HepG2 (cell line): ENCODE results near the gene LYPD6. TPM values are rescaled to one million over a fixed set of nuclear protein-coding genes. Genes with fewer than 3 reads are reported as not detected.

Experiments
- ATAC-seq: fragments of 200-7000 bp; cut with Tn5 transposase; 3 replicates; pipeline ENCODE4 v1.9.1; 2020; ENCODE audit warnings: mild to moderate bottlenecking, moderate library complexity
- BruUV-seq: library from RNA; stranded (reverse); fragments of 400-500 nt; replicated peaks from 2 replicates; lab custom pipeline; 2021; lab: Mats Ljungman, UMichigan
- CTCF ChIA-PET: fragments of 300-600 bp; formaldehyde crosslinking; extraction: SDS; loops from one replicate; lab custom pipeline; 2021; ENCODE audit warnings: low total read pairs, inconsistent platforms, low intra/inter-chr PET ratio; lab: Yijun Ruan, JAX
- POLR2A ChIA-PET: fragments of 350-600 bp; sonication (Branson Sonifier 250); formaldehyde crosslinking; loops from one replicate; lab custom pipeline; 2020; ENCODE audit warnings: antibody characterized with exemption, inconsistent platforms; lab: Yijun Ruan, JAX
- DNase-seq: peaks from one replicate; pipeline ENCODE4 v3.0.0-alpha.2; 2015; ENCODE audit warnings: low spot score
- FAIRE-seq: peaks from 3 replicates; lab custom pipeline; 2011; peaks lifted over from hg19 to GRCh38; lab: Jason Lieb, UNC
- H2AFZ ChIP-seq: one replicate; pipeline ENCODE4 v1.6.1; 2011; ENCODE audit warnings: low read length, inconsistent platforms
- H3K27ac ChIP-seq: fragments of 300-600 bp; 3 replicates; pipeline ENCODE4 v1.8.0; 2011; ENCODE audit warnings: mixed run types, mild to moderate bottlenecking, mixed read lengths, low read length, inconsistent platforms; ENCODE audit not compliant: insufficient read depth; ENCODE audit errors: extremely low read length
- H3K27me3 ChIP-seq, 2 experiments: fragments of 200-600 bp in 1 of 2; 2 replicates in 1 of 2; 3 replicates in 1 of 2; pipeline versions ENCODE4 v1.6.0 to v1.8.0; 2011; ENCODE audit warnings: low read length in 2 of 2, mild to moderate bottlenecking in 2 of 2, moderate library complexity in 2 of 2, inconsistent platforms in 1 of 2; ENCODE audit not compliant: insufficient read depth in 2 of 2, control insufficient read depth in 1 of 2
- H3K36me3 ChIP-seq, 2 experiments: fragments of 200-600 bp in 1 of 2; replicated peaks in 1 of 2; 2 replicates in 1 of 2; 3 replicates in 1 of 2; pipeline versions ENCODE4 v1.5.1 to v1.8.0; 2011; ENCODE audit warnings: low read length in 2 of 2, inconsistent platforms in 1 of 2; ENCODE audit not compliant: insufficient read depth in 2 of 2, control insufficient read depth in 1 of 2
- H3K4me1 ChIP-seq: 2 replicates; pipeline ENCODE4 v1.5.1; 2012; ENCODE audit warnings: low read length, inconsistent platforms; ENCODE audit not compliant: insufficient read depth
- H3K4me2 ChIP-seq: 2 replicates; pipeline ENCODE4 v1.6.0; 2011; ENCODE audit warnings: low read depth, low read length, inconsistent platforms
- H3K4me3 ChIP-seq, 3 experiments: fragments of 200-600 bp in 1 of 3; sonication (generic), shearing (Covaris generic) in 1 of 3; replicated peaks in 1 of 3; 2 replicates each; pipeline ENCODE4 v1.5.1; 2011 to 2016; ENCODE audit warnings: low read length in 3 of 3, inconsistent platforms in 2 of 3, low read depth in 2 of 3, mild to moderate bottlenecking in 2 of 3, control low read depth in 1 of 3, mixed read lengths in 1 of 3; ENCODE audit not compliant: insufficient read depth in 1 of 3
- H3K79me2 ChIP-seq: one replicate; pipeline ENCODE4 v1.6.1; 2011; ENCODE audit warnings: low read length, inconsistent platforms; ENCODE audit not compliant: insufficient read depth
- H3K9ac ChIP-seq: 2 replicates; pipeline ENCODE4 v1.6.0; 2011; ENCODE audit warnings: mild to moderate bottlenecking, low read depth, low read length, inconsistent platforms; ENCODE audit not compliant: insufficient read depth
- H3K9me3 ChIP-seq: 2 replicates; pipeline ENCODE4 v1.5.1; 2012; ENCODE audit warnings: mild to moderate bottlenecking, low read length
- H4K20me1 ChIP-seq: 2 replicates; pipeline ENCODE4 v1.6.0; 2011; ENCODE audit warnings: inconsistent platforms, mild to moderate bottlenecking, low read length, moderate library complexity; ENCODE audit not compliant: insufficient read depth
- HINFP ChIP-seq: sonication (generic); formaldehyde crosslinking; IDR thresholded peaks from 2 replicates; pipeline ENCODE4 v1.4.0; 2020; ENCODE audit warnings: low read depth, mild to moderate bottlenecking, missing genetic modification reagents
- IRF1 ChIP-seq: sonication (generic); formaldehyde crosslinking; IDR thresholded peaks from 2 replicates; pipeline ENCODE4 v1.4.0; 2020; ENCODE audit warnings: low read depth, mild to moderate bottlenecking, missing genetic modification reagents
- JUND ChIP-seq: sonication (generic); formaldehyde crosslinking; IDR thresholded peaks from 2 replicates; pipeline ENCODE4 v1.8.0; 2022; ENCODE audit warnings: mild to moderate bottlenecking, missing genetic modification reagents
- SCMH1 ChIP-seq: sonication (generic); formaldehyde crosslinking; IDR thresholded peaks from 2 replicates; pipeline ENCODE4 v1.9.0; 2021; ENCODE audit warnings: missing genetic modification reagents, mild to moderate bottlenecking, borderline replicate concordance
- TP53 ChIP-seq: sonication (generic); formaldehyde crosslinking; conservative IDR thresholded peaks from 2 replicates; pipeline ENCODE4 v1.4.0; 2020; ENCODE audit warnings: missing genetic modification reagents
- ZNF577 ChIP-seq: sonication (generic); formaldehyde crosslinking; IDR thresholded peaks from 2 replicates; pipeline ENCODE4 v1.4.0; 2020; ENCODE audit warnings: mild to moderate bottlenecking, low read depth, missing genetic modification reagents, borderline replicate concordance
- WGBS: methylation state at CpG from one replicate; pipeline ENCODE4 v1.1.6; 2017; ENCODE audit warnings: low lambda C conversion rate; 5-methylcytosine and 5-hydroxymethylcytosine counted together
- in situ Hi-C: cut with HindIII; loops from 2 replicates; pipeline ENCODE4 v1.10.0; 2017; ENCODE audit warnings: low pct_unique_long_range_greater_than_20kb; ENCODE audit not compliant: extremely low pct_ligation_motif_present
- intact Hi-C: fragments of 100-400 bp; cut with micrococcal nuclease; formaldehyde crosslinking; loops from one replicate; pipeline ENCODE4 v1.10.0; 2022; ENCODE audit not compliant: unreplicated experiment
- polyA plus RNA-seq, 8 experiments: library from polyadenylated mRNA; depleted of rRNA in 3 of 8; stranded (reverse) in 7 of 8; unstranded in 1 of 8; fragments of >200 nt; fragmentation: Illumina TruSeq in 4 of 8; extraction: Trizol in 4 of 8; gene quantifications; 2 replicates each; pipeline versions ENCODE4 v1.2.1 to v1.2.3, GENCODE V29; 2011 to 2016; ENCODE audit warnings: low read depth in 4 of 8, missing spikeins in 1 of 8, mixed read lengths in 1 of 8; ENCODE audit not compliant: insufficient read depth in 1 of 8
- total RNA-seq, 5 experiments: library from RNA; depleted of rRNA; stranded (reverse); fragments of >200 nt; fragmentation: Illumina TruSeq; extraction: Trizol; gene quantifications; 2 replicates each; pipeline ENCODE4 v1.2.3, GENCODE V29; 2016; ENCODE audit warnings: low read depth in 1 of 5
- TF ChIP-seq, protein P1 (sequence below): sonication (generic); formaldehyde crosslinking; IDR thresholded peaks from 2 replicates; pipeline ENCODE4 v1.4.0; 2020; ENCODE audit warnings: missing genetic modification reagents, borderline replicate concordance
- TF ChIP-seq, protein P2 (sequence below): sonication (generic); formaldehyde crosslinking; IDR thresholded peaks from 2 replicates; pipeline ENCODE4; 2020; ENCODE audit warnings: missing genetic modification reagents, mild to moderate bottlenecking, borderline replicate concordance
- TF ChIP-seq, protein P3 (sequence below): sonication (generic); formaldehyde crosslinking; conservative IDR thresholded peaks from 2 replicates; pipeline ENCODE4 v1.4.0; 2020; ENCODE audit warnings: missing genetic modification reagents

Gene LYPD6
- total and polyA plus RNA-seq, 2 of the 13 experiments (the other 11 are each of a cell fraction or from before 2014, with no cell fraction given): 0.01 to 0.07 TPM

DNA sequence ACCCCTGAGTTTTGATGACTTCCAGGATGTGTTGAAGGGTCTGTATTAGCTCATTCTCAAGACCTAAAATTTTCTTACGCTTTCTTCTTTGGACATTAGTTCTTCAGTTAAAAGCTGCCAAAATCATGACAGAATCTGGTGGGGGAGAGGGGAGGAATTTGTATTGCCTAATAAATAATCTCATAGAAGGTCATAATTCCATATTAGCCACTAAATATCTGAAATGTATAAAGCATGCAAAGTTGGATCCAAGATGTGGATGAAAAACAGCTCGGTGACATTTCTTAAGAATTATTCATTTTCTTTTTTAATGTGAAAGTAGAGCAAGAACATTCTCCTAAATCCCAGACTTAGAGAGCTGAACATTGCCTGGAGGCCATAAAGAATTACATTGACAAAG, 137.0 kb downstream of the LYPD6 start:
- Histone ChIP-seq H3K4me1 (no peaks in the 10 kb centered on the region), H3K27me3 (no peaks in the 10 kb centered on the region), H4K20me1 (no peaks in the 10 kb centered on the region), H3K36me3 (no peaks in the 10 kb centered on the region), H3K9me3 (peaks cover 4% of the 10 kb centered on the region; the same call in 1 of the 2 replicates), H3K4me2 (no peak overlapping the region), H2AFZ (no peak overlapping the region), H3K4me3 (no peak overlapping the region), H3K9ac (no peak overlapping the region), H3K27ac (no peak overlapping the region), H3K79me2 (no peaks in the 10 kb centered on the region)
- ATAC-seq (no peak), FAIRE-seq (no peak), DNase-seq (no peak)
- in situ Hi-C loops (no loop called here), intact Hi-C loops (no loop called here)
- WGBS: 51% methylated on average over 2 of the region's 2 CpGs
- BruUV-seq: no TSS peak
- POLR2A ChIA-PET: no interaction called here
- CTCF ChIA-PET: no interaction called here
- TF ChIP-seq JUND (CRISPR knock-in tag): no peak
- TF ChIP-seq HINFP (CRISPR knock-in tag): no peak
- no peak for TF ChIP-seq IRF1 (CRISPR knock-in tag)
- TF ChIP-seq, protein P1, sequence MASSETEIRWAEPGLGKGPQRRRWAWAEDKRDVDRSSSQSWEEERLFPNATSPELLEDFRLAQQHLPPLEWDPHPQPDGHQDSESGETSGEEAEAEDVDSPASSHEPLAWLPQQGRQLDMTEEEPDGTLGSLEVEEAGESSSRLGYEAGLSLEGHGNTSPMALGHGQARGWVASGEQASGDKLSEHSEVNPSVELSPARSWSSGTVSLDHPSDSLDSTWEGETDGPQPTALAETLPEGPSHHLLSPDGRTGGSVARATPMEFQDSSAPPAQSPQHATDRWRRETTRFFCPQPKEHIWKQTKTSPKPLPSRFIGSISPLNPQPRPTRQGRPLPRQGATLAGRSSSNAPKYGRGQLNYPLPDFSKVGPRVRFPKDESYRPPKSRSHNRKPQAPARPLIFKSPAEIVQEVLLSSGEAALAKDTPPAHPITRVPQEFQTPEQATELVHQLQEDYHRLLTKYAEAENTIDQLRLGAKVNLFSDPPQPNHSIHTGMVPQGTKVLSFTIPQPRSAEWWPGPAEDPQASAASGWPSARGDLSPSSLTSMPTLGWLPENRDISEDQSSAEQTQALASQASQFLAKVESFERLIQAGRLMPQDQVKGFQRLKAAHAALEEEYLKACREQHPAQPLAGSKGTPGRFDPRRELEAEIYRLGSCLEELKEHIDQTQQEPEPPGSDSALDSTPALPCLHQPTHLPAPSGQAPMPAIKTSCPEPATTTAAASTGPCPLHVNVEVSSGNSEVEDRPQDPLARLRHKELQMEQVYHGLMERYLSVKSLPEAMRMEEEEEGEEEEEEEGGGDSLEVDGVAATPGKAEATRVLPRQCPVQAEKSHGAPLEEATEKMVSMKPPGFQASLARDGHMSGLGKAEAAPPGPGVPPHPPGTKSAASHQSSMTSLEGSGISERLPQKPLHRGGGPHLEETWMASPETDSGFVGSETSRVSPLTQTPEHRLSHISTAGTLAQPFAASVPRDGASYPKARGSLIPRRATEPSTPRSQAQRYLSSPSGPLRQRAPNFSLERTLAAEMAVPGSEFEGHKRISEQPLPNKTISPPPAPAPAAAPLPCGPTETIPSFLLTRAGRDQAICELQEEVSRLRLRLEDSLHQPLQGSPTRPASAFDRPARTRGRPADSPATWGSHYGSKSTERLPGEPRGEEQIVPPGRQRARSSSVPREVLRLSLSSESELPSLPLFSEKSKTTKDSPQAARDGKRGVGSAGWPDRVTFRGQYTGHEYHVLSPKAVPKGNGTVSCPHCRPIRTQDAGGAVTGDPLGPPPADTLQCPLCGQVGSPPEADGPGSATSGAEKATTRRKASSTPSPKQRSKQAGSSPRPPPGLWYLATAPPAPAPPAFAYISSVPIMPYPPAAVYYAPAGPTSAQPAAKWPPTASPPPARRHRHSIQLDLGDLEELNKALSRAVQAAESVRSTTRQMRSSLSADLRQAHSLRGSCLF: no peak
- no peak for TF ChIP-seq SCMH1 (CRISPR knock-in tag)
- no peak for TF ChIP-seq TP53 (CRISPR knock-in tag)
- TF ChIP-seq, protein P2, sequence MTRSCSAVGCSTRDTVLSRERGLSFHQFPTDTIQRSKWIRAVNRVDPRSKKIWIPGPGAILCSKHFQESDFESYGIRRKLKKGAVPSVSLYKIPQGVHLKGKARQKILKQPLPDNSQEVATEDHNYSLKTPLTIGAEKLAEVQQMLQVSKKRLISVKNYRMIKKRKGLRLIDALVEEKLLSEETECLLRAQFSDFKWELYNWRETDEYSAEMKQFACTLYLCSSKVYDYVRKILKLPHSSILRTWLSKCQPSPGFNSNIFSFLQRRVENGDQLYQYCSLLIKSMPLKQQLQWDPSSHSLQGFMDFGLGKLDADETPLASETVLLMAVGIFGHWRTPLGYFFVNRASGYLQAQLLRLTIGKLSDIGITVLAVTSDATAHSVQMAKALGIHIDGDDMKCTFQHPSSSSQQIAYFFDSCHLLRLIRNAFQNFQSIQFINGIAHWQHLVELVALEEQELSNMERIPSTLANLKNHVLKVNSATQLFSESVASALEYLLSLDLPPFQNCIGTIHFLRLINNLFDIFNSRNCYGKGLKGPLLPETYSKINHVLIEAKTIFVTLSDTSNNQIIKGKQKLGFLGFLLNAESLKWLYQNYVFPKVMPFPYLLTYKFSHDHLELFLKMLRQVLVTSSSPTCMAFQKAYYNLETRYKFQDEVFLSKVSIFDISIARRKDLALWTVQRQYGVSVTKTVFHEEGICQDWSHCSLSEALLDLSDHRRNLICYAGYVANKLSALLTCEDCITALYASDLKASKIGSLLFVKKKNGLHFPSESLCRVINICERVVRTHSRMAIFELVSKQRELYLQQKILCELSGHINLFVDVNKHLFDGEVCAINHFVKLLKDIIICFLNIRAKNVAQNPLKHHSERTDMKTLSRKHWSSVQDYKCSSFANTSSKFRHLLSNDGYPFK (CRISPR knock-in tag): no peak
- TF ChIP-seq ZNF577 (CRISPR knock-in tag): no peak
- TF ChIP-seq, protein P3, sequence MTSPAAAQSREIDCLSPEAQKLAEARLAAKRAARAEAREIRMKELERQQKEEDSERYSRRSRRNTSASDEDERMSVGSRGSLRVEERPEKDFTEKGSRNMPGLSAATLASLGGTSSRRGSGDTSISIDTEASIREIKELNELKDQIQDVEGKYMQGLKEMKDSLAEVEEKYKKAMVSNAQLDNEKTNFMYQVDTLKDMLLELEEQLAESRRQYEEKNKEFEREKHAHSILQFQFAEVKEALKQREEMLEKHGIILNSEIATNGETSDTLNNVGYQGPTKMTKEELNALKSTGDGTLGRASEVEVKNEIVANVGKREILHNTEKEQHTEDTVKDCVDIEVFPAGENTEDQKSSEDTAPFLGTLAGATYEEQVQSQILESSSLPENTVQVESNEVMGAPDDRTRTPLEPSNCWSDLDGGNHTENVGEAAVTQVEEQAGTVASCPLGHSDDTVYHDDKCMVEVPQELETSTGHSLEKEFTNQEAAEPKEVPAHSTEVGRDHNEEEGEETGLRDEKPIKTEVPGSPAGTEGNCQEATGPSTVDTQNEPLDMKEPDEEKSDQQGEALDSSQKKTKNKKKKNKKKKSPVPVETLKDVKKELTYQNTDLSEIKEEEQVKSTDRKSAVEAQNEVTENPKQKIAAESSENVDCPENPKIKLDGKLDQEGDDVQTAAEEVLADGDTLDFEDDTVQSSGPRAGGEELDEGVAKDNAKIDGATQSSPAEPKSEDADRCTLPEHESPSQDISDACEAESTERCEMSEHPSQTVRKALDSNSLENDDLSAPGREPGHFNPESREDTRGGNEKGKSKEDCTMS (CRISPR knock-in tag): no peak
